Measurements from ENCODE around the gene SPATA46.
"Not testable (repeated sequence)": the region's sequence is repeated elsewhere in the genome, so short reads cannot be mapped to it uniquely, and the experiment has no call there.

SPATA46 gene

GRCh38 chr1:162376691-162377090 is at the start of gene SPATA46:
TSS of gene SPATA46 (minus strand) at chr1:162376854. CDS start at chr1:162376790, 64 bp downstream.
- DNase-seq, result no peak

- no peak for DNase-seq
These were observed 46.2 kb upstream of the SPATA46 start for GRCh38 chr1:162422662-162423375.

DNA sequence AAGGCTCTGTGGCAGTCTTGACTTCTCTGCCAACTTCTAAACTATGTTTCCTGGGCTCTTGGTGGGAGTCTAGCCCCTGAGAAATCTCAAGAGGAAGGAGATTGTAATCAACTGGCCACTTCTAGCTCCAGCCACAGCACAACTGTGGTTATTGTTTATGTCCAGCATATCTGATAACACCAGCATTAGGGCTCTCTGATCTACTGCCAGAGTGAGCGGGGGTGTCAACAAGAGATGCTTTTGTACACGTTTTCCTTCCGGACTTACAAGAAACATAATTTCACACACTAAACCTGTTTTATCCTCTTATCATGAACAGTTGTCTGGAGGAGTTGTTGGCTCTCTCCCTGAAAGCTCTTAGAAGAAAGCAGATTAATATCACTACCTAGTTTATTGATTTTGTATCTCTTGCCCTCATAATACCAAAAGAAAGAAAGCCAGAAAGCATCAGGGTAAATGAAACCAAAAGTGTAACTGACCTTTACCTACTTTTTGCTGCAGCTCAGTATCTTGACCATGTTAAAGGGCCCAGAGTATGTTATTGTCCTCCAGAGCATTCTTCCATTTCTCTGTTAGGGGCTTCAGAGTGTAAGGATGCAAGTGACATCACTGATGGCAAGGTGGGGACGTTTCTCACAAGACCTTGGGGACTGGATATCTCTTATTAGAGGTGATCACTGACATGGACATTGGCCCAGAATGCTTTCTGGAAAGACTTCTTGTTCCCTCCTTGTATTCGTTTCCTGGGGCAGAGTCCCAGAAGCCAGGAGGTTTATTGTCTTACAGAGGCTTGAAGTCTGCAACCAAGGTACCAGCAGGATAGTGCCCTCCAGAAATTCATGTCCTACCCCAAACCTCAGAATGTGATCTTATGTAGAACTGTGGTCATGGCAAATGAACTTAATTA is 44.9 kb upstream of the SPATA46 start:
- DNase-seq, result no peak

GRCh38 chr1:162420120-162420519 is 43.5 kb upstream of the SPATA46 start:
- DNase-seq, result no peak

DNA sequence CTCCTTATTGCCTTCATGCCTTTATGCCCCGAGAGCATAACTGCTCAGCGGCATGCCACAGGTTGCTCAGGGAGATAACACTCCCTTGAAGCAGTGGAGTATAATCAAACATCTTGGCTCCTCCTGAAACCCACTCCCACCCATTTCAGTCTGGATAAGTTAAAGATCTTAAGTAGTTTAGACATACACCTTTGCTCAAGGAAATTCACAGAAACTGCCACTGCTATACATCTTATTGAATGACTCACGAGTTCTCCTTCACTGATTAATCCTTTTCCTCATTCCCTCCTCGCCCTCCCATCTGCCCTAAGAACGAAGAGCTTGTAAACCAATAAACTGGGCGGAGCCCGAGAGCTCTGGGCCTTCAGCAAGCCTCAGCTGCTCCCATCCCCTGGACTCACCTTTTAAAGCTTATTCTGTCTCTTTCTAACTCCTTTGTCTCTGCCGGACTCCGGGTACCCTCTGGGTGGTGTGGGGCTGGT is 42.8 kb upstream of the SPATA46 start:
- peak in 1 of 2 experiments; percentile 49 for DNase-seq

DNA sequence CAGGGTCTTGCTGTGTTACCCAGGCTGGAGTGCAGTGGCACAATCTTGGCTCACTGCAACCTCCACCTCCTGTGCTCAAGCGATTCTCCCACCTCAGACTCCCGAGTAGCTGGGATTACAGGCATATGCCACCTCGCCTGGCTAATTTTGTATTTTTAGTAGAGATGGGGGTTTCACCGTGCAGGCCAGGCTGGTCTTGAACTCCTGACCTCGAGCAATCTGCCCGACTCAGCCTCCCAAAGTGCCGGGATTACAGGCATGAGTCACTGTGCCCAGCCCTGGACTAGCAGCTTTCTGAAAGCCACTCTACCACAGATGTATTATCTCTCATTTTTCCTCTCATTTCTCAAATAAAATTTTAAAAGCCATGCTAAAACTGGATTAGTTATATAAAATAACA is 41.9 kb upstream of the SPATA46 start:
- not testable (repeated sequence) for DNase-seq

DNA sequence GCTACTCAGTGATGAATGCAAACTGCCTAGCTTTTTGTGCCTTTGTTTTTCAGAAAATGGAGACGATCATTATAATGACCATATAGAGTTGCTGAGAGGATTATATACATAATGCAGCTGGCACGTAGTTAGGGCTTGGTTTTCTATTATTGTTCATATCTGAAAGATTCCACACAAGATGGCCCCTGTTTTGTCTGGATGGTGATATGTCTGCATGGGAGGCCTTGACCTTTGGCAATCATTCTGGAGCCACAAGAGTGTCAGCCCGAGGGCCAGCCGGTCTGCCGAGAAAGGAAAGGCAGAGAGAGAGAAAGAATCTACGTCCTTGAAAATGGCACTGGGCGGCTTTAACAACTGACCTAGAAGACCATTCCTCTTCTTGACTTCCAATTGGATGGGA is 41.0 kb upstream of the SPATA46 start:
- DNase-seq, result no peak

DNA sequence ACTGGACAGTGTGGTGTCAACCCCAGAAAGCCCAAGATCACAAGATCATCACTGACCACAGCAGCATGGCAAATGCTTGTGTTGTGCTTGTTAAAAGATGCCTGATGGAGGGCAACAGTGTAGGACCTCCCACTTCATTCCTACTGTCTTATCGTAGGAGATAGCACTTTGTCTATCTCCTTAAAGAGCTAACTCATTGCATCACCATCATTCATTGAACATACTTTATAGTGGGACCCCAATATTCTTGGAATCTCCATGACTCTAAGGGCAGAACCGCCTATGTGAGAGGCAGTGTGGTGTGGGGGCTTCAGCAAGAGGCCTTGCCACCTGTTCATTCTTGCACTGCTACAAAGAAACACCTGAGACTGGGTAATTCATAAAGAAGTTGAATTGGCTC is 40.3 kb upstream of the SPATA46 start:
- DNase-seq, result no peak

GRCh38 chr1:162416215-162416614 is 39.6 kb upstream of the SPATA46 start:
- DNase-seq, result no peak

DNA sequence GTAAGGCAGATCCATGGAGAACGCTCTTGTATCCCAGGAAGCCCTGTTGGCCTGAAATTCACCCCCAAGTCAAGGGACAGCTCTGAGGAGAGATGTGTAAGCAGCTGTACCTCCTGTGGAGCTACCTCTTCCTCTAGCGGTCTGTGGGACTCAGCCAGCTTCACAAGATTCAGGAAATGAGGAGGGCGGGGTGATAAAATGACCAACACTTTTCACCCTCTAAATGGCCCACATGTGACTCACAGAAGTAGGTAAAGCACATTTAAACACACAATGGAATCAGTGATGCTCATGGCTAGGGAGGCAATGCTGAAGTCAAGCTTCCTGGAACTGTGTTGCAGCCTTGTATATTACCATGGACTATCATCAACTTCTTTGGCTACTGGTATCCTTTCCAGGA is 35.3 kb upstream of the SPATA46 start, which contains the start of gene SH2D1B:
TSS of gene SH2D1B (minus strand) at position 135 of the 400 bp plus-strand sequence. CDS start at position 15, 120 bp downstream.
- DNase-seq, result no peak

DNA sequence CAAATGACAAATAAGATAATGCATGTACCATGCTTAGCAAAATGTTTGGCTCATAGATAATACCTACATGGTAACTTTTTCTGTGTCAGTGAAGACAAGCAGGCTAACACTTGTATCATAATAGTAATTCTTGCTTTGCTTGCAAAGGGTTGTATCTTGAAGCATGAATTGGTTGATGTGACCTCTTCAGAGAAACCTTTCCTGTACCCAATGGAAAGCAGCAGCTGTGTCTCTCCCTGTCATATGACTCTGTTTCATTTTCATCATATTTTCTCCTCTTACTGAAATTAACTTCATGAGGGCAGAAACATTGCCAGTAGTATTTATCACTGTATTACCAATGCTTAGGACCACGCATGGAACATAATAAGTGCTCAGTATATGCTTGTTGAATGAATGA is 30.9 kb upstream of the SPATA46 start:
- no peak for DNase-seq

GRCh38 chr1:162406811-162407210 is 30.2 kb upstream of the SPATA46 start:
- DNase-seq, result no peak

- DNase-seq, result no peak
These were observed 29.1 kb upstream of the SPATA46 start for GRCh38 chr1:162405800-162406199.

DNA sequence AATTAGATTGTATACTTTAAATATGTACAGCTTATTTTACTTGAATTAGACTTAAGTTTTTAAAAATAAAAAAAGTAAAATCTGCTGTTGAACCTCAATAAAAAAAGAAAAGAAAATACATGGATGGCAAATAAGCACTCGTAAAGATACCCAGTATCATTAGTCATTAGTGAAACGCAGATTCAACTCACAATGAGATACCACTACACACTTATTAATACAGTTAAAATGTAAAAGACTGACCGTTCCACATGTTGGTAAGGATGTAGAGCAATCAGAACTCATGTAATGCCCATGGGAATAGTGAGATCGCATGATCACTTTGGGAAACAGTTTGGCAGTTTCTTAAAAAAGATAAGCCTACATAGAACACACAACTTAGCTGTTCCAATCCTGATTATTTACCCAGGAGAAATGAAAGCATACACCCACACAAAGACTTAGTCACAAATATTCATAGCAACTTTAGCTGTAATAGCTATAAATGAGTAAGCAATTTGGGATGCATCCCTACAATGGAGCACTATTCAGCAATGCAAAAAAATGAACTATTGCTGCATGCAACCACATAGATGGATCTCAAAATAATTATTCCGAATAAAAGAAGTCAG is 28.0 kb upstream of the SPATA46 start:
- DNase-seq, result no peak

DNA sequence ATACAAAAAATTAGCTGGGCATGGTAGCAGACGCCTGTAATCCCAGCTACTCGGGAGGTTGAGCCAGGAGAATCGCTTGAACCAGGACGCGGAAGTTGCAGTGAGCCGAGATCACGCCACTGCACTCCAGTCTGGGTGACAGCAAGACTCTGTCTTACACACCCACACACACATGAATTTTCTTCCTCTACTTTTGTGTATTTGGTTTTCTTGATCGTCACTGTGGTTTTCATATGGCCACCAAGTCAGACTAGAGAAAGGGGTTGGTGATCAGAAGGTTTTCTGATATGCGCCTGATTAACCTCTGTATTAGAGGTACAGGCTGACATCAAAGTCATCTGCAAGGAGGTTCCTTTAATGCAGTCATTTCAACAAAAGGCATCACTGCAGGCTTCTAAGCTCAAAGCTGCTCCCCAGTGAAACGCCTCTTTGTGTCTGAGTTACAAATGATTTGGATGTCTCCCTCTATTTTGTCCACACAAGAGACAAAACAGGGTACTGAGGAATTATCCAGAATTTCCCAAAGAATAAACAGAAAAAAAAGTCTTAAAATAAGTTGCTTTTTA is 24.2 kb upstream of the SPATA46 start:
- no peak for DNase-seq

DNA sequence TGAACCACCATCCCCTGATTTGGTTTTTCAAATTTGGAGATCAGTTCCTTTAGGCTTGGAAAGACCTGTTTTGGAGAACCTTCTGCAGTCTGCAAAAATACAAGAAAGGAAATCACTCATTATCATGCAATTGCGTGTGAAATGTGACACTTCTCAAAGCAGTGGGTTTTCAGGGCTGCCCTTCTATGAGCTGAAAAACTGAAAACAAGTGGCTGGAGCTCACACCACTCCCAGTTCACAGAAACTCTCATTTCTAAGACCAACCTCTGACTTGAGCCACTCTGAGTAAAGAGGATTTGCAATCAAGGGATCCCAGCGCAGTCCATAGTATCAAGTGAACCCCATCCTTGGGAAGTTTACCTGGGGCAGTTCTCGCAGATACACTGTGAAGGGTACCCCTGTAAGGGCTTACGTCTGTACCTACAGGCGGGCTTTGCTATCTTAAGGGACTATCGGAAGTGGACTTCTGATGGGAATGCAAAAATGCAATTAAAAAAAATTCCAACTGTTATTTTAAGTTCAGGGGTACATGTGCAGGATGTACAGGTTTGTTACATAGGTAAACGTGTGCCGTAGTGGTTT is 22.4 kb upstream of the SPATA46 start:
- no peak for DNase-seq

GRCh38 chr1:162397943-162398560 is 21.4 kb upstream of the SPATA46 start:
- DNase-seq, result peak in 1 of 2 experiments; percentile 13

DNA sequence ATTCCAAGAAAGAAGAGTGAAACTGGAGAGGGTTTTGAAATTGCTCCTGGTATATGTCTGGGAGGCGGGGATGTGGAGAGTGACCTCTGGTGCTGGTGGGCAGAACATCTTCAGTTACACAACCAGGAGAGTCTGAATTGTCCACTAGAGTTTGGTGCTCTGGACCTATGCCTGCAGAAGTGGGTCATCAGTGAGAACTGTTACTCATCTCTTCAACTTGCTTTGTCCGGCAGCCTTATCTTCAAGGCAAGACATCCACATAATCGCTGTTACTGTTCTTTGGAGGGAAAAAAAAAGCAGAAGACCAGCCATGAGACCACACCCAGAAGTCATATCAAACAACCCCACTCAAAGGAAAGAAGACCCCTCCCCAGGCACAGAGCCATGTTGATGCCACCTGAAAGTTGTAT is 20.4 kb upstream of the SPATA46 start:
- no peak for DNase-seq

GRCh38 chr1:162396201-162396906 is 19.7 kb upstream of the SPATA46 start:
- DNase-seq, result no peak

DNA sequence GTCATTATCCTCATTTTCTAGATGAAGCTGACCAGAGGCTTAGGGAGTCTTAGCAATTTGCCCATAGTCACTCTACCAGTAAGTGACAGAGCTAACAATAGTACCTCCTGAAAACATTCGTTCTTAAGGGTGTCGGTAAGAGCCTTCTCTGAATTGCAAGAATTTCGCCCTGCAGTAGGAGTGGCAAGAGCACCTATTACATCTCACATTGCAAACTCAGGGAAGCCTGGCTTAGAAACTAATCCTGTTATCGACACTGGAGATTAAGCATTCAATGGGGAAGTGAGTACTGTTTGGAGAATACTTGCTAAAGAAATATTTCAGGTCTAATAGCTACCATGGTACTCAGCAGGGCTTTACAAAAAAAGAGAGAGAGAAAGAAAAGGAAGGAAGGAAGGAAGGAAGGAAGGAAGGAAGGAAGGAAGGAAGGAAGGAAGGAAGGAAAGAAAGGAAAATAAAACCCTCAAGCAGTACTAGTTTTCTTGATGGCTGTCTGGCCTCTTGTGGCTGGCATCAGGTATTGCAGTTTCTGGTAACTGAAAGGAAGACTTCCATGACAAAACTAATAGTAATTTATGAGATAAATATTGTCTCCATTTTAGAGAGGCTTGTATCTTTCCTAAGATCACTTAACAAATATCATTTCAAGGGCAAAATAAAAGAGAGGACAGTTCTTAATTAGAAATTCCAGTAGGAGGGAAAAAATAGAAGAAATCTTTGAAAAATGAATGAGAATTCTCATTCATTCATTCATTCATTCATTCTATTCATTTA is 15.3 kb upstream of the SPATA46 start:
- peak; percentile 42 to 81 for DNase-seq
